Endodermal cell (in vitro differentiated cells): ENCODE measurements around the gene CEP170B. TPM values are rescaled to one million over a fixed set of nuclear protein-coding genes. Genes with fewer than 3 reads are reported as not detected.

ENCODE experiments used
- DNase-seq: peaks from one replicate; pipeline ENCODE4 v3.0.0-alpha.2; 2017
- H3K27ac ChIP-seq: 2 replicates; pipeline ENCODE4 v1.5.1; 2013; ENCODE audit warnings: mild to moderate bottlenecking, low read depth, low read length, moderate library complexity
- H3K27me3 ChIP-seq: 2 replicates; pipeline ENCODE4 v1.6.1; 2013; ENCODE audit warnings: mild to moderate bottlenecking, low read length, moderate library complexity; ENCODE audit not compliant: insufficient read depth, control insufficient read depth, poor library complexity, severe bottlenecking
- H3K36me3 ChIP-seq: 2 replicates; pipeline ENCODE4 v1.7.0; 2013; ENCODE audit warnings: mild to moderate bottlenecking, low read length, moderate library complexity; ENCODE audit not compliant: control insufficient read depth, insufficient read depth
- H3K4me1 ChIP-seq: one replicate; pipeline ENCODE4 v1.7.0; 2013; ENCODE audit warnings: low read length; ENCODE audit not compliant: control insufficient read depth, insufficient read depth
- H3K4me3 ChIP-seq: 2 replicates; pipeline ENCODE4 v1.5.1; 2013; ENCODE audit warnings: mild to moderate bottlenecking, low read length, moderate library complexity
- H3K9ac ChIP-seq: 2 replicates; pipeline ENCODE4 v1.6.1; 2013; ENCODE audit warnings: mild to moderate bottlenecking, low read length, moderate library complexity; ENCODE audit not compliant: poor library complexity, severe bottlenecking; ENCODE audit errors: extremely low read depth
- H3K9me3 ChIP-seq: 2 replicates; pipeline ENCODE4 v1.6.1; 2013; ENCODE audit warnings: mild to moderate bottlenecking, low read length, moderate library complexity; ENCODE audit not compliant: control insufficient read depth
- H3K27ac Mint-ChIP-seq: 2 replicates; pipeline ENCODE4 v1.8.0; 2020; ENCODE audit warnings: mixed read lengths
- H3K27me3 Mint-ChIP-seq: 2 replicates; pipeline ENCODE4 v1.8.0; 2021; ENCODE audit warnings: mild to moderate bottlenecking, mixed read lengths; ENCODE audit not compliant: insufficient read depth
- H3K36me3 Mint-ChIP-seq: 2 replicates; pipeline ENCODE4 v1.8.0; 2020; ENCODE audit warnings: low read depth, mixed read lengths
- H3K4me1 Mint-ChIP-seq: 2 replicates; pipeline ENCODE4 v1.8.0; 2020; ENCODE audit warnings: mixed read lengths
- H3K4me3 Mint-ChIP-seq: 2 replicates; pipeline ENCODE4 v1.8.0; 2020; ENCODE audit warnings: mild to moderate bottlenecking, moderate library complexity, mixed read lengths
- H3K9me3 Mint-ChIP-seq: 2 replicates; pipeline ENCODE4 v1.8.0; 2020; ENCODE audit warnings: mild to moderate bottlenecking, mixed read lengths
- WGBS, 2 experiments: methylation state at CpG; one replicate each; pipeline versions ENCODE4 v1.1.5 to v1.1.7; 2013; ENCODE audit warnings: missing lambda C conversion rate in 2 of 2, mixed read lengths in 1 of 2; ENCODE audit not compliant: insufficient coverage in 1 of 2, insufficient read length in 1 of 2; 5-methylcytosine and 5-hydroxymethylcytosine counted together
- total RNA-seq, 2 donors: library from RNA; stranded (reverse); fragmentation: NEBNext Ultra II Directional in 1 of 2; extraction: Animal tissue kit (Norgen Biotek cat#: 25700) in 1 of 2; gene quantifications; 2 replicates in 1 of 2; 3 replicates in 1 of 2; pipeline ENCODE4 v1.2.1, GENCODE V29; 2021
- TF ChIP-seq, protein P1 (sequence below): fragments of 200-600 bp; sonication (generic); conservative IDR thresholded peaks from 2 replicates; pipeline ENCODE4 v1.5.0; 2021; ENCODE audit warnings: antibody characterized with exemption, mild to moderate bottlenecking

Gene CEP170B
- total RNA-seq, 2 donors from 2014 or later, result 38.9 to 43.1 TPM

GRCh38 chr14:104927901-104928300, 62.8 kb downstream of the CEP170B start:
- Histone ChIP-seq H3K27ac (no peak overlapping the region), H3K36me3 (no peaks in the 10 kb centered on the region), H3K4me1 (no peaks in the 10 kb centered on the region), H3K9ac (no peak overlapping the region), H3K4me3 (no peak overlapping the region), H3K27me3 (peaks cover 17% of the 10 kb centered on the region), H3K9me3 (no peaks in the 10 kb centered on the region)
- TF ChIP-seq, protein P1, sequence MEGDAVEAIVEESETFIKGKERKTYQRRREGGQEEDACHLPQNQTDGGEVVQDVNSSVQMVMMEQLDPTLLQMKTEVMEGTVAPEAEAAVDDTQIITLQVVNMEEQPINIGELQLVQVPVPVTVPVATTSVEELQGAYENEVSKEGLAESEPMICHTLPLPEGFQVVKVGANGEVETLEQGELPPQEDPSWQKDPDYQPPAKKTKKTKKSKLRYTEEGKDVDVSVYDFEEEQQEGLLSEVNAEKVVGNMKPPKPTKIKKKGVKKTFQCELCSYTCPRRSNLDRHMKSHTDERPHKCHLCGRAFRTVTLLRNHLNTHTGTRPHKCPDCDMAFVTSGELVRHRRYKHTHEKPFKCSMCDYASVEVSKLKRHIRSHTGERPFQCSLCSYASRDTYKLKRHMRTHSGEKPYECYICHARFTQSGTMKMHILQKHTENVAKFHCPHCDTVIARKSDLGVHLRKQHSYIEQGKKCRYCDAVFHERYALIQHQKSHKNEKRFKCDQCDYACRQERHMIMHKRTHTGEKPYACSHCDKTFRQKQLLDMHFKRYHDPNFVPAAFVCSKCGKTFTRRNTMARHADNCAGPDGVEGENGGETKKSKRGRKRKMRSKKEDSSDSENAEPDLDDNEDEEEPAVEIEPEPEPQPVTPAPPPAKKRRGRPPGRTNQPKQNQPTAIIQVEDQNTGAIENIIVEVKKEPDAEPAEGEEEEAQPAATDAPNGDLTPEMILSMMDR, result peak; percentile 5
- Mint-ChIP-seq H3K4me1 (no peaks in the 10 kb centered on the region), H3K9me3 (peaks cover 4% of the 10 kb centered on the region), H3K27me3 (peaks cover 37% of the 10 kb centered on the region), H3K4me3 (no peak overlapping the region), H3K36me3 (no peaks in the 10 kb centered on the region), H3K27ac (no peak overlapping the region)
- 80 to 84% methylated on average over 2 to 8 of the region's 8 CpGs for WGBS, 2 experiments
- DNase-seq, result no peak

- Mint-ChIP-seq H3K4me1 (no peaks in the 10 kb centered on the region), H3K27ac (no peak overlapping the region), H3K9me3 (peaks cover 4% of the 10 kb centered on the region), H3K36me3 (no peaks in the 10 kb centered on the region), H3K4me3 (no peak overlapping the region), H3K27me3 (peaks cover 42% of the 10 kb centered on the region)
- 91 to 96% methylated on average over 13 to 17 of the region's 17 CpGs for WGBS, 2 experiments
- Histone ChIP-seq H3K4me3 (no peak overlapping the region), H3K9me3 (no peaks in the 10 kb centered on the region), H3K36me3 (no peaks in the 10 kb centered on the region), H3K27ac (no peak overlapping the region), H3K27me3 (peaks cover 19% of the 10 kb centered on the region), H3K4me1 (no peaks in the 10 kb centered on the region), H3K9ac (no peak overlapping the region)
- TF ChIP-seq, protein P1, result no peak
- no peak for DNase-seq
Measured at GRCh38 chr14:104928391-104929133, 63.5 kb downstream of the CEP170B start.

GRCh38 chr14:104929268-104930230, 64.5 kb downstream of the CEP170B start:
- H3K27ac Mint-ChIP-seq, result no peak overlapping the region
- TF ChIP-seq, protein P1, result no peak
- H3K4me1 Mint-ChIP-seq, result no peaks in the 10 kb centered on the region
- peaks cover 48% of the 10 kb centered on the region for H3K27me3 Mint-ChIP-seq
- DNase-seq, result no peak
- H3K9me3 Mint-ChIP-seq, result no peaks in the 10 kb centered on the region
- H3K36me3 Mint-ChIP-seq, result no peaks in the 10 kb centered on the region
- H3K4me1 ChIP-seq, result no peaks in the 10 kb centered on the region
- no peak overlapping the region for H3K4me3 Mint-ChIP-seq
- H3K9ac ChIP-seq, result no peak overlapping the region
- WGBS, 2 experiments, result 91 to 92% methylated on average over 15 of the region's 15 CpGs
- H3K4me3 ChIP-seq, result no peak overlapping the region
- no peaks in the 10 kb centered on the region for H3K9me3 ChIP-seq
- no peak overlapping the region for H3K27ac ChIP-seq
- H3K27me3 ChIP-seq, result peaks cover 25% of the 10 kb centered on the region
- H3K36me3 ChIP-seq, result no peaks in the 10 kb centered on the region
